ENCODE data around the gene TAS2R4. TPM values are rescaled to one million over a fixed set of nuclear protein-coding genes. Genes with fewer than 3 reads are reported as not detected.

The TAS2R4 gene, protein sequence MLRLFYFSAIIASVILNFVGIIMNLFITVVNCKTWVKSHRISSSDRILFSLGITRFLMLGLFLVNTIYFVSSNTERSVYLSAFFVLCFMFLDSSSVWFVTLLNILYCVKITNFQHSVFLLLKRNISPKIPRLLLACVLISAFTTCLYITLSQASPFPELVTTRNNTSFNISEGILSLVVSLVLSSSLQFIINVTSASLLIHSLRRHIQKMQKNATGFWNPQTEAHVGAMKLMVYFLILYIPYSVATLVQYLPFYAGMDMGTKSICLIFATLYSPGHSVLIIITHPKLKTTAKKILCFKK
- total RNA-seq = 1.3 and 1.9 TPM in 2 replicates

DNA sequence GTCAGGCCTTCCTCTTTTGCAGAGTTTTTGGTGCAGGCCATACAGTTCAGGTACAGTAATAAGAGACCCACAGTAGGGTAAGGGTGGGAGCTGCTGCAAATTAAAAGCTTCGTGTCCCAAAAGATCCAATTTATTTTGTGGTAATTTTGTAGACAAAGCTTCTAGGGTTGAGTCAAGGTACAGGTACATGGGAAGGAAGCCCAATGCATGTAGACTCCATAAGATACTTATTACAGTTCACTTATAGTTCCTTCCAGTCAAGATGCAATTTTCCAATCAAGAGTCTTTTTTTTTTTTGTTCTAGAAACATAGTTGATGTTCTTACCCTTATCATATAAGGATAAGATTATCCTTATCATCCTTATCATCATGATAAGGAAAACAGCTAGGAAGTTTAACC lies at the start of gene TAS2R4:
Gene TAS2R4, plus strand, starts transcription at position 301 of the 400 bp plus-strand sequence. CDS start 1,815 bp downstream, outside the sequence.
- DNase-seq (no peak), ATAC-seq (ENCODE audit: low read depth) (no peak)
- peaks cover 59% of the 10 kb centered on the region for H3K36me3 Mint-ChIP-seq (ENCODE audit: low read depth)
- H3K9me3 Mint-ChIP-seq = no peaks in the 10 kb centered on the region
- no peak within 1 kb of the TSS for H3K27ac Mint-ChIP-seq
- ChIA-PET CTCF (interaction anchor here (1.1 kb wide), 1 partner anchor 12 kb away, joined by 3 read pairs; no protein-coding TSS in a partner anchor), POLR2A (no interaction called here)
- intact Hi-C loops (cut with micrococcal nuclease) = no loop called here
- TF ChIP-seq, protein P1, sequence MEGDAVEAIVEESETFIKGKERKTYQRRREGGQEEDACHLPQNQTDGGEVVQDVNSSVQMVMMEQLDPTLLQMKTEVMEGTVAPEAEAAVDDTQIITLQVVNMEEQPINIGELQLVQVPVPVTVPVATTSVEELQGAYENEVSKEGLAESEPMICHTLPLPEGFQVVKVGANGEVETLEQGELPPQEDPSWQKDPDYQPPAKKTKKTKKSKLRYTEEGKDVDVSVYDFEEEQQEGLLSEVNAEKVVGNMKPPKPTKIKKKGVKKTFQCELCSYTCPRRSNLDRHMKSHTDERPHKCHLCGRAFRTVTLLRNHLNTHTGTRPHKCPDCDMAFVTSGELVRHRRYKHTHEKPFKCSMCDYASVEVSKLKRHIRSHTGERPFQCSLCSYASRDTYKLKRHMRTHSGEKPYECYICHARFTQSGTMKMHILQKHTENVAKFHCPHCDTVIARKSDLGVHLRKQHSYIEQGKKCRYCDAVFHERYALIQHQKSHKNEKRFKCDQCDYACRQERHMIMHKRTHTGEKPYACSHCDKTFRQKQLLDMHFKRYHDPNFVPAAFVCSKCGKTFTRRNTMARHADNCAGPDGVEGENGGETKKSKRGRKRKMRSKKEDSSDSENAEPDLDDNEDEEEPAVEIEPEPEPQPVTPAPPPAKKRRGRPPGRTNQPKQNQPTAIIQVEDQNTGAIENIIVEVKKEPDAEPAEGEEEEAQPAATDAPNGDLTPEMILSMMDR (IDR thresholded peaks at IDR 0.05) = no peak
- H3K27me3 Mint-ChIP-seq = no peaks in the 10 kb centered on the region
- H3K4me3 Mint-ChIP-seq = no peak within 1 kb of the TSS
- peaks cover 2% of the 10 kb centered on the region for H3K4me1 Mint-ChIP-seq

DNA sequence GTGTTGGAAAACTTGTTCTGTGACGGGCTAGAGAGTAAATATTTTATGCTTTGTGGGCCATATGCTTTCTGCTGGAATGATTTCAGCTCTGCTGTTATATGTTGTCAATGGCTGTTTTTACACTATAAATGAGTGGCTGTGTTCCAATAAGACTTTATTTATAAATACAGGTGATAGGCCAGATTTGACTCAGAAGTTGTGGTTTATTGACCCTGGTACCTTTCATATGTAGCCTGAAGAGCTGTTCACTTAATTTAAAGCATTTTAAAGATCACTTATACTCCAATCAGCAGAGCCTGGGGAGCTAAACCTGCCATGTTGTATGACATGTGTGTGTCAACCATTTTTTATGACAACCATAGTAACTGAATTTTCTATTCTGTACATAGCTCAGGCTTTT lies 47.5 kb upstream of the TAS2R4 start:
- POLR2A ChIA-PET = no interaction called here
- no peak for ATAC-seq (ENCODE audit: low read depth)

DNA sequence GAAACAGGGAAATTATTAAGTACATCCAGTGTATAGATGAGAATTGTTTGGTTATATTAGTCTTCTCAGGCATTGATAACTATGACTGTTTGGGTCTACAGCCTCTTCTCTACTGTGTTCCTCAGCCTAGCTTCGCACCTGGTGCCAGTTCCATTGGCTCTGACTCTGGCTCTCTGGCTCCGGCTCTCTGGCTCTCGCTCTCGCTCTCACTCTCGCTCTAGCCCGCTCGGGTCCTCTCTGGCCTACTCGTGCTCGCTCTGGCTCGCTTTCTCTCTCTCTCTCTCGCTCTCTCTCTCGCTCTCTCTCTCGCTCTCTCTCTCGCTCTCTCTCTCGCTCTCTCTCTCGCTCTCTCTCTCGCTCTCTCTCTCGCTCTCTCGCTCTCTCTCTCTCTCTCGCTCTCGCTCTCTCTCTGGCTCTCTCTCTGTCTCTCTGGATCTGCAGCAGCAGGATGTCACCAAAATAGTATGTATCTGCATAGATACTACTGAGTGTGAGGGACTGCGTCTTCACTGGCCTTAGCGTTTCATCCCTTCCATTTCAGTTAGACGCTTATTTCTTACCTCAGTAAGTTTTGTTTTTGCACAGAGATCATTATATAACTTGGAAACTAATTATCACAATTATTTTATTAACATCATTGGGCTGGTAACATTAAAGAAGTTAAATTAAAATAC lies 44.9 kb upstream of the TAS2R4 start:
- H3K27ac Mint-ChIP-seq = peak overlapping the region; percentile 54
- ChIA-PET POLR2A (no interaction called here), CTCF (no interaction called here)
- no peak for ATAC-seq (ENCODE audit: low read depth)
- TF ChIP-seq, protein P1 (IDR thresholded peaks at IDR 0.05) = no peak
- H3K4me1 Mint-ChIP-seq = peaks cover under 1% of the 10 kb centered on the region
- no peaks in the 10 kb centered on the region for H3K36me3 Mint-ChIP-seq (ENCODE audit: low read depth)
- peak overlapping the region; percentile 45 for H3K4me3 Mint-ChIP-seq
- no peak for DNase-seq
- H3K27me3 Mint-ChIP-seq = no peaks in the 10 kb centered on the region
- H3K9me3 Mint-ChIP-seq = no peaks in the 10 kb centered on the region
- intact Hi-C loops (cut with micrococcal nuclease) = no loop called here

More for the DNA sequence above, 47.5 kb upstream of the TAS2R4 start:
- Mint-ChIP-seq H3K4me3 (no peak overlapping the region), H3K27ac (no peak overlapping the region), H3K27me3 (no peaks in the 10 kb centered on the region), H3K36me3 (ENCODE audit: low read depth) (no peaks in the 10 kb centered on the region), H3K4me1 (no peaks in the 10 kb centered on the region), H3K9me3 (no peaks in the 10 kb centered on the region)
- no peak for DNase-seq
- CTCF ChIA-PET = no interaction called here
- TF ChIP-seq, protein P1 (IDR thresholded peaks at IDR 0.05) = no peak
- intact Hi-C loops (cut with micrococcal nuclease) = no loop called here

DNA sequence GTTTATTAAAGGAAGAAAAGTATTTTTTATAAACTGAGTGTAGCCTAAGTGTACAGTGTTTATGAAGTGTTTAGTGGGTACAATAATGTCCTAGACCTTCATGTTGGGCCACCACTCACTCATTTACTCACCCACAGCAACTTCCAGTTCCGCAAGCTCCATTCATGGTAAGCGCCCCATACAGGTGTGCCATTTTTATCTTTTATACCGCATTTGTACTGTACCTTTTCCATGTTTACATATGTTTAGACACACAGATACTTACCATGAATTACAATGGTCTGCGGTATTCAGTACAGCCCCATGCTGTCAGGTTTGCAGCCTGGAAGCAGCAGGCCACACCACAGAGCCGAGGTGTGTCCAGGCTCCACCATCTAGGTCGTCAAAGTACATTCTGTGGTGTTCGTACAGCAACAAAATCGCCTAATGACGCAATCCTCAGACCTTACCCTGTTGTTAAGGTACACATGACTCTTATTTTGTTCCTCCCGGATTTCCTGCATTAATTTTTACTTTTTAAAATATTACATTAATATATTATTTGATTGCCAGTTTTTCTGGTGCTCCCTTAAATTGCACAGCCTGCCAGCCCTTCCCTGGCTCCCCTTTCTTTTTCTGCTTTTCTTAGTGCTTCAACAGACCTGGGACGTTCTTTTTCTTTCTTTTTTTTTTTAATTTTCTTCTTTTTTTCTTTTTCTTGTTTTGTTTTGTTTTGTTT lies 39.2 kb upstream of the TAS2R4 start:
- Mint-ChIP-seq H3K9me3 (no peaks in the 10 kb centered on the region), H3K36me3 (ENCODE audit: low read depth) (peaks cover 36% of the 10 kb centered on the region), H3K27ac (peak overlapping the region; percentile 98), H3K4me3 (peak overlapping the region; percentile 99), H3K27me3 (no peaks in the 10 kb centered on the region), H3K4me1 (peaks cover 40% of the 10 kb centered on the region)
- ATAC-seq (ENCODE audit: low read depth) = no peak
- CTCF ChIA-PET = interaction anchor here (0.9 to 6.3 kb wide), 14 partner anchors 10 to 925 kb away, joined by 3 to 54 read pairs (median 4); partner anchors contain the start of genes DENND11, MRPS33 and WEE2
- TF ChIP-seq, protein P1 (IDR thresholded peaks at IDR 0.05) = no peak
- POLR2A ChIA-PET = interaction anchor here (0.6 to 3.5 kb wide), 12 partner anchors 9 to 1060 kb away, joined by 3 to 56 read pairs (median 5); partner anchors contain the start of genes AGK, BRAF, DENND11 and MRPS33
- no peak for DNase-seq
- intact Hi-C loops (cut with micrococcal nuclease) = no loop called here
